ENCODE results near the gene FDX2. TPM values are rescaled to one million over a fixed set of nuclear protein-coding genes. Genes with fewer than 3 reads are reported as not detected.

Gene FDX2
- total RNA-seq, 6 experiments from 2014 or later = 8.9 to 17.1 (median 10.7) TPM

DNA sequence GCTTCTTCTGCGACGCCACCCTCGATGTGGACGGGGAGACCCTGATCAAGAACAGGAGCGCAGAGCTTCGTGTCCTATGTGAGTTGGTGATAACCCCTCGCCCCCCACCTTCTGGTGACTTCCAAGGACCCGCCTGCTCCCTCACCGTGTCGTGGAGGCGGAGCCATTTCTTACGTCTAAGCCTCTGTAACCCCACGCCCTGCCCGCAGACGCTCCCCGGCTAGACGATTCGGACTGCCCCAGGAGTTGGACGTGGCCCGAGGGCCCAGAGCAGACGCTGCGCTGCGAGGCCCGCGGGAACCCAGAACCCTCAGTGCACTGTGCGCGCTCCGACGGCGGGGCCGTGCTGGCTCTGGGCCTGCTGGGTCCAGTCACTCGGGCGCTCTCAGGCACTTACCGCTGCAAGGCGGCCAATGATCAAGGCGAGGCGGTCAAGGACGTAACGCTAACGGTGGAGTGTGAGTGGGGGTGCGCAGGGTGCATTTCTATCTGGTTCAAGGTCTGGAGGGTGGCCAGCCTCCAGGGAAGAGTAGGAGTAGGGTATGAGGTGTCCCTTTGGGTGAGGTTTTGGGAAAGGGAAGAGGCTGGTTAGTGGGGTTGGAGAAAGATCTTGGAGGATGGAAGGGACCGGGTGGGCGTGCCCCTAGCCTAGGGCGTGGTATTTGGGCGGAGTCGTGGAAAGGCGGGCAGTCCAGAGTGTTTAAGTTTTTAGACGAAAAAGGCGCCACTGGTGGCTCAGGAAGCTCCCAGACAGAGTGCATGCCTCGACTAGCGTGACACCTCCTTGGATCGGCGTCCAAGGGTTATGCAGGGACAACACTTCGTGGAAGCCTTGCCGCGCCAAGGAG lies 22.8 kb downstream of the FDX2 start:
- intact Hi-C loops (cut with DNase I) = no loop called here
- no peak for DNase-seq
- no peaks in the 10 kb centered on the region for H3K36me3 ChIP-seq

DNA sequence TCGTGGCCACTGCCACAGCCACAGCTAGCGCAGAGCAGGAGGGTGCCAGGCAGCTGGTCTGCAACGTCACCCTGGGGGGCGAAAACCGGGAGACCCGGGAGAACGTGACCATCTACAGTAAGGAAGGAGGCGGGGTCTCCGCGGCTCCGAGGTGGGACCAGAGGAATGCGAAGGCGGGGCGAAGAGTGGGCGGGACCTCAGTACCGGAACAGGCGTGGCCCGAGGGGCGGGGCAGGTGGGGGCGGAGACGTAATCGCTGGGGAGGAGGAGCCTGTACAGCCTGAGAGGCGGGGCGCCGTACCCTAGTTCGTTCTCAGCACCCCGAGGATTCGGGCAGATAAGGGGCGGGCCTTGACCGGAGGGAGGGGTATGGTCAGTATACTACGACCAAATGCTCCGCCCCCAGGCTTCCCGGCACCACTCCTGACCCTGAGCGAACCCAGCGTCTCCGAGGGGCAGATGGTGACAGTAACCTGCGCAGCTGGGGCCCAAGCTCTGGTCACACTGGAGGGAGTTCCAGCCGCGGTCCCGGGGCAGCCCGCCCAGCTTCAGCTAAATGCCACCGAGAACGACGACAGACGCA lies 23.5 kb downstream of the FDX2 start:
- H3K27ac ChIP-seq = no peak overlapping the region
- no peak for TF ChIP-seq POLR2A (IDR thresholded peaks at IDR 0.05)
- TF ChIP-seq, protein P1, sequence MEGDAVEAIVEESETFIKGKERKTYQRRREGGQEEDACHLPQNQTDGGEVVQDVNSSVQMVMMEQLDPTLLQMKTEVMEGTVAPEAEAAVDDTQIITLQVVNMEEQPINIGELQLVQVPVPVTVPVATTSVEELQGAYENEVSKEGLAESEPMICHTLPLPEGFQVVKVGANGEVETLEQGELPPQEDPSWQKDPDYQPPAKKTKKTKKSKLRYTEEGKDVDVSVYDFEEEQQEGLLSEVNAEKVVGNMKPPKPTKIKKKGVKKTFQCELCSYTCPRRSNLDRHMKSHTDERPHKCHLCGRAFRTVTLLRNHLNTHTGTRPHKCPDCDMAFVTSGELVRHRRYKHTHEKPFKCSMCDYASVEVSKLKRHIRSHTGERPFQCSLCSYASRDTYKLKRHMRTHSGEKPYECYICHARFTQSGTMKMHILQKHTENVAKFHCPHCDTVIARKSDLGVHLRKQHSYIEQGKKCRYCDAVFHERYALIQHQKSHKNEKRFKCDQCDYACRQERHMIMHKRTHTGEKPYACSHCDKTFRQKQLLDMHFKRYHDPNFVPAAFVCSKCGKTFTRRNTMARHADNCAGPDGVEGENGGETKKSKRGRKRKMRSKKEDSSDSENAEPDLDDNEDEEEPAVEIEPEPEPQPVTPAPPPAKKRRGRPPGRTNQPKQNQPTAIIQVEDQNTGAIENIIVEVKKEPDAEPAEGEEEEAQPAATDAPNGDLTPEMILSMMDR (IDR thresholded peaks at IDR 0.05) = no peak

More for the DNA sequence above, 22.8 kb downstream of the FDX2 start:
- ATAC-seq = no peak
- peaks cover 0 to 37% (median 6%) of the 10 kb centered on the region in 4 donors for H3K4me1 ChIP-seq
- WGBS (ENCODE audit: insufficient coverage, low coverage, low lambda C conversion rate, missing lambda C conversion rate) = 23% methylated on average over 17 of the region's 56 CpGs
- H3K27me3 ChIP-seq = peaks cover 15 to 34% of the 10 kb centered on the region in 2 donors
- no peaks in the 10 kb centered on the region for H3K9me3 ChIP-seq
- H3K4me3 ChIP-seq = peak overlapping the region in 1 of 3 donors; percentile 26
- TF ChIP-seq, protein P1 (IDR thresholded peaks at IDR 0.05) = no peak
- TF ChIP-seq POLR2A (IDR thresholded peaks at IDR 0.05) = no peak
- H3K27ac ChIP-seq = no peak overlapping the region

DNA sequence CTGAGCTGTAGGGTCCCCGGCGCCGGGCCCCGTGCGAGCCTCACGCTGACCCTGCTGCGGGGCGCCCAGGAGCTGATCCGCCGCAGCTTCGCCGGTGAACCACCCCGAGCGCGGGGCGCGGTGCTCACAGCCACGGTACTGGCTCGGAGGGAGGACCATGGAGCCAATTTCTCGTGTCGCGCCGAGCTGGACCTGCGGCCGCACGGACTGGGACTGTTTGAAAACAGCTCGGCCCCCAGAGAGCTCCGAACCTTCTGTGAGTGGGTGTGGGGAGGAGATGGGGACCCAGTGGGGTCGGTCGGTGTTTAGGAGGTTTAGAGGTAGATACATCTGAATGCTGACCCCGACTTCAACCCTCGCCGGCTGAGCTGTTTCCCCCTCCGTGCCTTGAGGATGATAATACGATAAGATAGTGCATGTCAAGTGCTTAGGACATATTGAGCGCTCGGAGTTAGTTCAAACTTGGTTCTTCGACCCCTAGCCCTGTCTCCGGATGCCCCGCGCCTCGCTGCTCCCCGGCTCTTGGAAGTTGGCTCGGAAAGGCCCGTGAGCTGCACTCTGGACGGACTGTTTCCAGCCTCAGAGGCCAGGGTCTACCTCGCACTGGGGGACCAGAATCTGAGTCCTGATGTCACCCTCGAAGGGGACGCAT lies 24.1 kb downstream of the FDX2 start:
- peak in 2 of 4 donors; percentile 1 to 2 for ATAC-seq
- peak overlapping the region; percentile 11 to 36 (median 15) for H3K4me3 ChIP-seq
- no peak overlapping the region for H3K27ac ChIP-seq
- H3K9me3 ChIP-seq = no peaks in the 10 kb centered on the region
- peaks cover 0 to 49% (median 6%) of the 10 kb centered on the region in 4 donors for H3K4me1 ChIP-seq
- WGBS (ENCODE audit: insufficient coverage, low coverage, low lambda C conversion rate, missing lambda C conversion rate) = 0% methylated on average over 6 of the region's 49 CpGs
- DNase-seq = no peak
- TF ChIP-seq POLR2A (IDR thresholded peaks at IDR 0.05) = no peak
- TF ChIP-seq, protein P1 (IDR thresholded peaks at IDR 0.05) = no peak
- H3K36me3 ChIP-seq = no peaks in the 10 kb centered on the region
- intact Hi-C loops (cut with DNase I) = no loop called here
- H3K27me3 ChIP-seq = peaks cover 15 to 34% of the 10 kb centered on the region in 2 donors

More for the DNA sequence above, 23.5 kb downstream of the FDX2 start:
- intact Hi-C loops (cut with DNase I) = no loop called here
- peaks cover 15 to 34% of the 10 kb centered on the region in 2 donors for H3K27me3 ChIP-seq
- peak; percentile 68 to 83 (median 74) for ATAC-seq
- peak; percentile 80 to 89 (median 85) for DNase-seq
- peak overlapping the region in 1 of 3 donors; percentile 26 for H3K4me3 ChIP-seq
- 5% methylated on average over 14 of the region's 45 CpGs for WGBS (ENCODE audit: insufficient coverage, low coverage, low lambda C conversion rate, missing lambda C conversion rate)
- H3K9me3 ChIP-seq = no peaks in the 10 kb centered on the region
- no peaks in the 10 kb centered on the region for H3K36me3 ChIP-seq
- peaks cover 0 to 43% (median 6%) of the 10 kb centered on the region in 4 donors for H3K4me1 ChIP-seq

DNA sequence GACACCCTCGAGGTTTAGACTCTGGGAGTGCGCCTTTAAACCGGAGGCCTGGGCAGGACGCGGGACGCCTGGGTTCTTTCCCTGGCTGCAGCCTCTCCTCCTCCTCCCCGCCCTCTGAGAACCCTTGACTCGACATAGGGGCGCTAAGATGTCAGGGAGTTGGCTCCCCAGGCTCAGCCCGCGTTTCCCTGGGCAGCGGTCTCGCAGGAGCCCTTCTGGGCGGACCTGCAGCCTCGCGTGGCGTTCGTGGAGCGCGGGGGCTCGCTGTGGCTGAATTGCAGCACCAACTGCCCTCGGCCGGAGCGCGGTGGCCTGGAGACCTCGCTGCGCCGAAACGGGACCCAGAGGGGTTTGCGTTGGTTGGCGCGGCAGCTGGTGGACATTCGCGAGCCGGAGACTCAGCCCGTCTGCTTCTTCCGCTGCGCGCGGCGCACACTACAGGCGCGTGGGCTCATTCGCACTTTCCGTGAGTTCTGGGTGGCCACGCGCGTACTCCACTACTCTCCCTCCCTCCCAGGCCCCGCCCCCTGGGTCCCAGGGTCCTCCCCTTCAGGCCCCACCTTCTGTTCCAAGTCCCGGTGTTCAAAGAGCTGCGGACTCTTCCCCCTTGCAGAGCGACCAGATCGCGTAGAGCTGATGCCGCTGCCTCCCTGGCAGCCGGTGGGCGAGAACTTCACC lies 24.8 kb downstream of the FDX2 start:
- ATAC-seq (peak in 3 of 4 donors; percentile 14 to 23 (median 18)), DNase-seq (peak in 1 of 3 donors; percentile 64)
- no peaks in the 10 kb centered on the region for H3K9me3 ChIP-seq
- no peak overlapping the region for H3K27ac ChIP-seq
- WGBS (ENCODE audit: insufficient coverage, low coverage, low lambda C conversion rate, missing lambda C conversion rate) = 1% methylated on average over 17 of the region's 57 CpGs
- peak overlapping the region; percentile 11 to 36 (median 15) for H3K4me3 ChIP-seq
- peaks cover 15 to 34% of the 10 kb centered on the region in 2 donors for H3K27me3 ChIP-seq
- peaks cover 0 to under 1% (median under 1%) of the 10 kb centered on the region in 4 donors for H3K36me3 ChIP-seq
- intact Hi-C loops (cut with DNase I) = no loop called here
- peaks cover 0 to 56% (median 6%) of the 10 kb centered on the region in 4 donors for H3K4me1 ChIP-seq
- peak; percentile 10 for TF ChIP-seq POLR2A (IDR thresholded peaks at IDR 0.05)
- TF ChIP-seq, protein P1 (IDR thresholded peaks at IDR 0.05) = no peak

Data from right lobe of liver (tissue), 6 donors.